SK-N-SH treated with all-trans-retinoic acid at 6 μM for 48 hours (cell line): ENCODE measurements around the gene FKBP6.

Experiments
- ATAC-seq: fragments of 200-7000 bp; cut with Tn5 transposase; 3 replicates; pipeline ENCODE4 v1.9.1; 2020; ENCODE audit warnings: mild to moderate bottlenecking, moderate library complexity
- ARNTL ChIP-seq: fragments of 450-650 bp; formaldehyde crosslinking; IDR thresholded peaks from 2 replicates; pipeline ENCODE4 v1.5.0; 2020; ENCODE audit warnings: low read depth, mild to moderate bottlenecking, moderate library complexity, borderline replicate concordance
- BACH2 ChIP-seq: fragments of 250-450 bp; sonication (Bioruptor Pico); IDR thresholded peaks from 2 replicates; pipeline ENCODE4 v1.9.0; 2021; ENCODE audit warnings: mild to moderate bottlenecking, borderline replicate concordance
- CSDC2 ChIP-seq: fragments of 250-450 bp; sonication (Bioruptor Pico); IDR thresholded peaks from 2 replicates; pipeline ENCODE4 v1.5.0; 2020; ENCODE audit warnings: mild to moderate bottlenecking, moderate library complexity
- ESRRG ChIP-seq: fragments of 250-450 bp; sonication (Bioruptor Pico); IDR thresholded peaks from 2 replicates; pipeline ENCODE4 v1.6.1; 2021; ENCODE audit warnings: mild to moderate bottlenecking
- GLIS3 ChIP-seq: fragments of 250-450 bp; sonication (Bioruptor Pico); IDR thresholded peaks from 2 replicates; pipeline ENCODE4 v1.5.0; 2020; ENCODE audit warnings: mild to moderate bottlenecking, moderate library complexity
- ISL1 ChIP-seq: fragments of 250-450 bp; sonication (Bioruptor Pico); IDR thresholded peaks from 2 replicates; pipeline ENCODE4 v2.1.2; 2022; ENCODE audit warnings: mild to moderate bottlenecking, moderate library complexity
- OSR1 ChIP-seq: fragments of 250-450 bp; sonication (Bioruptor Pico); IDR thresholded peaks from 2 replicates; pipeline ENCODE4 v1.8.0; 2022; ENCODE audit warnings: moderate library complexity, mild to moderate bottlenecking, inconsistent platforms
- PPARA ChIP-seq: fragments of 250-450 bp; sonication (Bioruptor Pico); IDR thresholded peaks from 2 replicates; pipeline ENCODE4 v1.5.0; 2020; ENCODE audit warnings: mild to moderate bottlenecking, borderline replicate concordance
- RARB ChIP-seq: fragments of 250-450 bp; sonication (Bioruptor Pico); IDR thresholded peaks from 2 replicates; pipeline ENCODE4 v1.8.0; 2021; ENCODE audit warnings: mild to moderate bottlenecking, moderate library complexity
- SNAI2 ChIP-seq: fragments of 250-450 bp; sonication (Bioruptor Pico); IDR thresholded peaks from 2 replicates; pipeline ENCODE4 v1.5.0; 2020; ENCODE audit warnings: mild to moderate bottlenecking, moderate library complexity
- TCF4 ChIP-seq: fragments of 250-450 bp; sonication (Bioruptor Pico); IDR thresholded peaks from 2 replicates; pipeline ENCODE4 v1.8.0; 2021; ENCODE audit warnings: mild to moderate bottlenecking, moderate library complexity, borderline replicate concordance
- TOX ChIP-seq: fragments of 250-450 bp; sonication (Bioruptor Pico); IDR thresholded peaks from 2 replicates; pipeline ENCODE4 v1.8.0; 2021; ENCODE audit warnings: mild to moderate bottlenecking, moderate library complexity, borderline replicate concordance
- ZC3H10 ChIP-seq: fragments of 250-450 bp; sonication (Bioruptor Pico); IDR thresholded peaks from 2 replicates; pipeline ENCODE4 v1.5.1; 2021; ENCODE audit warnings: mild to moderate bottlenecking, moderate library complexity
- ZFP3 ChIP-seq: fragments of 250-450 bp; sonication (Bioruptor Pico); IDR thresholded peaks from 2 replicates; pipeline ENCODE4 v1.5.0; 2020; ENCODE audit warnings: mild to moderate bottlenecking, moderate library complexity
- ZFP30 ChIP-seq: fragments of 450-650 bp; formaldehyde crosslinking; IDR thresholded peaks from 2 replicates; pipeline ENCODE4 v1.5.0; 2022; ENCODE audit warnings: mild to moderate bottlenecking, moderate library complexity
- ZNF70 ChIP-seq: fragments of 450-650 bp; formaldehyde crosslinking; IDR thresholded peaks from 2 replicates; pipeline ENCODE4 v1.5.0; 2020; ENCODE audit warnings: mild to moderate bottlenecking, moderate library complexity
- ZNF8 ChIP-seq: fragments of 450-650 bp; formaldehyde crosslinking; IDR thresholded peaks from 2 replicates; pipeline ENCODE4 v1.5.0; 2020; ENCODE audit warnings: mild to moderate bottlenecking, moderate library complexity
- TF ChIP-seq, protein P1 (sequence below): fragments of 250-450 bp; sonication (Bioruptor Pico); IDR thresholded peaks from 2 replicates; pipeline ENCODE4 v1.8.0; 2021; ENCODE audit warnings: low read depth, mild to moderate bottlenecking, moderate library complexity, borderline replicate concordance
- TF ChIP-seq, protein P2 (sequence below): fragments of 250-450 bp; sonication (Bioruptor Pico); IDR thresholded peaks from 2 replicates; pipeline ENCODE4 v1.5.1; 2020; ENCODE audit warnings: low read depth, mild to moderate bottlenecking, moderate library complexity
- TF ChIP-seq, protein P3 (sequence below): fragments of 250-450 bp; sonication (Bioruptor Pico); IDR thresholded peaks from 2 replicates; pipeline ENCODE4 v1.8.0; 2020; ENCODE audit warnings: mild to moderate bottlenecking, moderate library complexity, borderline replicate concordance
- TF ChIP-seq, protein P4 (sequence below): fragments of 250-450 bp; sonication (Bioruptor Pico); IDR thresholded peaks from 2 replicates; pipeline ENCODE4 v1.5.0; 2020; ENCODE audit warnings: mild to moderate bottlenecking, moderate library complexity

FKBP6 gene

DNA sequence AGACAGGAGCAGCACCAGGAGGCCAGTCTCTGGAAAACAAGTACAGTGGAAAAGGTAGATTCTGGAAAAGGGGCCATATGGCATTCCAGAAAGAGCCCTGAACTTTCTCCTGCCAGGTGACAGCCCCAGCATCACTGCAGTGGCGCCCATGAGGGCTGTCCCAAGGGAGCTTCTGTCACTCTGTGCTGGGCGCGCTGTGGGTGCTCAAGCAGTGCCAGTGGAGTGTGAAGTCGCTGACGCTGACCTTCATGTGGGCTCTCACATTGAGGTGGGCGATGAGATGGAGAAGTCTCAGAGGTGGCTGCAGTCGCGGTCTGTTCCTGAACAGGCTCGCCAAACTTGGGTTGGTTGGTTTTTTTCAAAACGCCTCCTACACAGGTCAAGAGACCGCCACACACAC lies 38.2 kb downstream of the FKBP6 start:
- TF ChIP-seq, protein P1, sequence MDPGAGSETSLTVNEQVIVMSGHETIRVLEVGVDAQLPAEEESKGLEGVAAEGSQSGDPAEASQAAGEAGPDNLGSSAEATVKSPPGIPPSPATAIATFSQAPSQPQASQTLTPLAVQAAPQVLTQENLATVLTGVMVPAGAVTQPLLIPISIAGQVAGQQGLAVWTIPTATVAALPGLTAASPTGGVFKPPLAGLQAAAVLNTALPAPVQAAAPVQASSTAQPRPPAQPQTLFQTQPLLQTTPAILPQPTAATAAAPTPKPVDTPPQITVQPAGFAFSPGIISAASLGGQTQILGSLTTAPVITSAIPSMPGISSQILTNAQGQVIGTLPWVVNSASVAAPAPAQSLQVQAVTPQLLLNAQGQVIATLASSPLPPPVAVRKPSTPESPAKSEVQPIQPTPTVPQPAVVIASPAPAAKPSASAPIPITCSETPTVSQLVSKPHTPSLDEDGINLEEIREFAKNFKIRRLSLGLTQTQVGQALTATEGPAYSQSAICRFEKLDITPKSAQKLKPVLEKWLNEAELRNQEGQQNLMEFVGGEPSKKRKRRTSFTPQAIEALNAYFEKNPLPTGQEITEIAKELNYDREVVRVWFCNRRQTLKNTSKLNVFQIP (CRISPR knock-in tag): no peak
- TF ChIP-seq, protein P2, sequence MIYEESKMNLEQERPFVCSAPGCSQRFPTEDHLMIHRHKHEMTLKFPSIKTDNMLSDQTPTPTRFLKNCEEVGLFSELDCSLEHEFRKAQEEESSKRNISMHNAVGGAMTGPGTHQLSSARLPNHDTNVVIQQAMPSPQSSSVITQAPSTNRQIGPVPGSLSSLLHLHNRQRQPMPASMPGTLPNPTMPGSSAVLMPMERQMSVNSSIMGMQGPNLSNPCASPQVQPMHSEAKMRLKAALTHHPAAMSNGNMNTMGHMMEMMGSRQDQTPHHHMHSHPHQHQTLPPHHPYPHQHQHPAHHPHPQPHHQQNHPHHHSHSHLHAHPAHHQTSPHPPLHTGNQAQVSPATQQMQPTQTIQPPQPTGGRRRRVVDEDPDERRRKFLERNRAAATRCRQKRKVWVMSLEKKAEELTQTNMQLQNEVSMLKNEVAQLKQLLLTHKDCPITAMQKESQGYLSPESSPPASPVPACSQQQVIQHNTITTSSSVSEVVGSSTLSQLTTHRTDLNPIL: no peak
- TF ChIP-seq TOX: no peak
- TF ChIP-seq ZNF70 (CRISPR knock-in tag): no peak
- TF ChIP-seq ZC3H10 (CRISPR knock-in tag): no peak
- TF ChIP-seq OSR1 (CRISPR knock-in tag): no peak
- TF ChIP-seq ARNTL (CRISPR knock-in tag): no peak
- TF ChIP-seq ZFP3 (CRISPR knock-in tag): no peak
- TF ChIP-seq ISL1 (CRISPR knock-in tag): no peak
- TF ChIP-seq BACH2 (CRISPR knock-in tag): no peak
- TF ChIP-seq GLIS3 (CRISPR knock-in tag): no peak
- no peak for TF ChIP-seq PPARA (CRISPR knock-in tag)
- TF ChIP-seq RARB (CRISPR knock-in tag): no peak
- TF ChIP-seq SNAI2 (CRISPR knock-in tag): no peak
- TF ChIP-seq, protein P3, sequence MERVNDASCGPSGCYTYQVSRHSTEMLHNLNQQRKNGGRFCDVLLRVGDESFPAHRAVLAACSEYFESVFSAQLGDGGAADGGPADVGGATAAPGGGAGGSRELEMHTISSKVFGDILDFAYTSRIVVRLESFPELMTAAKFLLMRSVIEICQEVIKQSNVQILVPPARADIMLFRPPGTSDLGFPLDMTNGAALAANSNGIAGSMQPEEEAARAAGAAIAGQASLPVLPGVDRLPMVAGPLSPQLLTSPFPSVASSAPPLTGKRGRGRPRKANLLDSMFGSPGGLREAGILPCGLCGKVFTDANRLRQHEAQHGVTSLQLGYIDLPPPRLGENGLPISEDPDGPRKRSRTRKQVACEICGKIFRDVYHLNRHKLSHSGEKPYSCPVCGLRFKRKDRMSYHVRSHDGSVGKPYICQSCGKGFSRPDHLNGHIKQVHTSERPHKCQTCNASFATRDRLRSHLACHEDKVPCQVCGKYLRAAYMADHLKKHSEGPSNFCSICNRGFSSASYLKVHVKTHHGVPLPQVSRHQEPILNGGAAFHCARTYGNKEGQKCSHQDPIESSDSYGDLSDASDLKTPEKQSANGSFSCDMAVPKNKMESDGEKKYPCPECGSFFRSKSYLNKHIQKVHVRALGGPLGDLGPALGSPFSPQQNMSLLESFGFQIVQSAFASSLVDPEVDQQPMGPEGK (CRISPR knock-in tag): no peak
- no peak for TF ChIP-seq ESRRG (CRISPR knock-in tag)
- TF ChIP-seq, protein P4, sequence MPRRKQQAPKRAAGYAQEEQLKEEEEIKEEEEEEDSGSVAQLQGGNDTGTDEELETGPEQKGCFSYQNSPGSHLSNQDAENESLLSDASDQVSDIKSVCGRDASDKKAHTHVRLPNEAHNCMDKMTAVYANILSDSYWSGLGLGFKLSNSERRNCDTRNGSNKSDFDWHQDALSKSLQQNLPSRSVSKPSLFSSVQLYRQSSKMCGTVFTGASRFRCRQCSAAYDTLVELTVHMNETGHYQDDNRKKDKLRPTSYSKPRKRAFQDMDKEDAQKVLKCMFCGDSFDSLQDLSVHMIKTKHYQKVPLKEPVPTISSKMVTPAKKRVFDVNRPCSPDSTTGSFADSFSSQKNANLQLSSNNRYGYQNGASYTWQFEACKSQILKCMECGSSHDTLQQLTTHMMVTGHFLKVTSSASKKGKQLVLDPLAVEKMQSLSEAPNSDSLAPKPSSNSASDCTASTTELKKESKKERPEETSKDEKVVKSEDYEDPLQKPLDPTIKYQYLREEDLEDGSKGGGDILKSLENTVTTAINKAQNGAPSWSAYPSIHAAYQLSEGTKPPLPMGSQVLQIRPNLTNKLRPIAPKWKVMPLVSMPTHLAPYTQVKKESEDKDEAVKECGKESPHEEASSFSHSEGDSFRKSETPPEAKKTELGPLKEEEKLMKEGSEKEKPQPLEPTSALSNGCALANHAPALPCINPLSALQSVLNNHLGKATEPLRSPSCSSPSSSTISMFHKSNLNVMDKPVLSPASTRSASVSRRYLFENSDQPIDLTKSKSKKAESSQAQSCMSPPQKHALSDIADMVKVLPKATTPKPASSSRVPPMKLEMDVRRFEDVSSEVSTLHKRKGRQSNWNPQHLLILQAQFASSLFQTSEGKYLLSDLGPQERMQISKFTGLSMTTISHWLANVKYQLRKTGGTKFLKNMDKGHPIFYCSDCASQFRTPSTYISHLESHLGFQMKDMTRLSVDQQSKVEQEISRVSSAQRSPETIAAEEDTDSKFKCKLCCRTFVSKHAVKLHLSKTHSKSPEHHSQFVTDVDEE (CRISPR knock-in tag): no peak
- no peak for TF ChIP-seq ZFP30 (CRISPR knock-in tag)
- TF ChIP-seq TCF4 (CRISPR knock-in tag): no peak
- TF ChIP-seq ZNF8 (CRISPR knock-in tag): no peak
- no peak for ATAC-seq

DNA sequence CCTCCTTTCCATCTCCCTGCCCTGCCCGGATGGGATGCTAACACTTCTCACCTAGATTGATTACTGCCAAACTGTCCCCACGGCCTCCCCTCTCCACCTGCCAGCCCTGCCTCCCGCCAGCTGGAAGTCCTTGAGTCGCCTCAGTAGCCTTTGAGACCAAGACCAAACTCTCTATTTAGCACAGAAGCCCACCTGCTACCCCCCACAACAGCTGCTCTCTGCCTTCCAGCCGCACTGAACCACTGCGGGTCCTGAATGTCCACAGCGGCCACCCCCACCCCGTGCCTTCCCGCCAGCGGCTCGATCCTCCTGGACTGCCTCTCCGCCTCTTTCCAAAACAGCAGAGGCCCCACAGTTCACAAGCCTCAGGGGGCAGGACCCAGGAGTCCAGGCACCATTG lies 39.0 kb downstream of the FKBP6 start:
- no peak for ATAC-seq
- no peak for TF ChIP-seq PPARA (CRISPR knock-in tag)
- TF ChIP-seq, protein P1 (CRISPR knock-in tag): no peak
- TF ChIP-seq ZFP3 (CRISPR knock-in tag): no peak
- no peak for TF ChIP-seq ESRRG (CRISPR knock-in tag)
- TF ChIP-seq RARB (CRISPR knock-in tag): no peak
- no peak for TF ChIP-seq CSDC2 (CRISPR knock-in tag)
- TF ChIP-seq GLIS3 (CRISPR knock-in tag): no peak
- TF ChIP-seq, all 23 proteins: peak for 0

DNA sequence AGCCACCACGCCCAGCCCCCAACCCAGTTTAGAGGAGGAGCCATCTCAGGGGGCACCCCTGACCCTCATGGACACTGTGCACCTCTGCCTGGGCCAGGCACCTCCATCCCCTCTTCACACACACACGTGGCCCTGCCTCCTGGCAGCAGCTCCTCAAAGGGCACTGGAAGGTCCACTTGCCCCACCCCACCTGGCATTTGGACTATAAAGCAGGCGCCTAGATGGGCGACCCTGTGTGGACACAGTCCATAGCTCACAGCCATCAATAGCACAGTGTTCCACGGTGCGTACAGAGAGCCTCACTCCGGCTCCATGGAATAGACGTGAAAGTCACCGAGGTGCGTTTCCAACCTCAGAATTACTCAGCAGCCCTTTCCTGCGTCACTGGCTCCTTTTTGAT lies 41.0 kb downstream of the FKBP6 start:
- no peak for TF ChIP-seq ARNTL (CRISPR knock-in tag)
- no peak for TF ChIP-seq ZNF8 (CRISPR knock-in tag)
- TF ChIP-seq, protein P4 (CRISPR knock-in tag): no peak
- no peak for TF ChIP-seq ZFP30 (CRISPR knock-in tag)
- TF ChIP-seq ESRRG (CRISPR knock-in tag): no peak
- TF ChIP-seq, protein P3 (CRISPR knock-in tag): no peak
- TF ChIP-seq CSDC2 (CRISPR knock-in tag): no peak
- no peak for TF ChIP-seq ZNF70 (CRISPR knock-in tag)
- ATAC-seq: no peak
